Ammon's horn (tissue), 1 donor: Measurements from ENCODE around the gene DMP1.
"Not testable (repeated sequence)": the region's sequence is repeated elsewhere in the genome, so short reads cannot be mapped to it uniquely, and the experiment has no call there.

Source experiments
- DNase-seq: peaks from one replicate; pipeline ENCODE4 v3.0.0-alpha.2; 2016; ENCODE audit warnings: low spot score

DMP1 gene

GRCh38 chr4:87688316-87688715 is 38.2 kb downstream of the DMP1 start:
- no peak for DNase-seq

DNA sequence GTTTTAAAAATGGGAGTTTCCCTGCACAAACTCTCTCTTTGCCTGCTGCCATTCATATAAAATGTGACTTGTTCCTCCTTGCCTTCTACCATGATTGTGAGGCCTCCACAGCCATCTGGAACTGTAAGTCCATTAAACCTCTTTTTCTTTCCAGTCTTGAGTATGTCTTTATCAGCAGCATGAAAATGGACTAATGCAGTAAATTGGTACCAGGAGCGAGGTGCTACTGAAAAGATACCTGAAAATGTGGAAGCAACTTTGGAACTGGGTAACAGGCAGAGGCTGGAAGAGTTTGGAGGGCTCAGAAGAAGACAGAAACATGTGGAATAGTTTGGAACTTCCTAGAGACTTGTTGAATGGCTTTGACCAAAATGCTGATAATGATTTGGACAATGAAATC is 40.9 kb downstream of the DMP1 start:
- DNase-seq, result not testable (repeated sequence)

- not testable (repeated sequence) for DNase-seq
Measured at GRCh38 chr4:87692060-87692459, 42.0 kb downstream of the DMP1 start.

GRCh38 chr4:87697272-87697671 is 47.2 kb downstream of the DMP1 start:
- DNase-seq, result no peak

GRCh38 chr4:87697945-87698344 is 47.9 kb downstream of the DMP1 start:
- no peak for DNase-seq

GRCh38 chr4:87698394-87698793 is 48.3 kb downstream of the DMP1 start:
- no peak for DNase-seq

- no peak for DNase-seq
Measured at GRCh38 chr4:87704001-87704400, 53.9 kb downstream of the DMP1 start.

GRCh38 chr4:87707279-87707918 is 57.3 kb downstream of the DMP1 start:
- DNase-seq, result no peak
